IPS DF 4.7 (cell line): ENCODE measurements around the gene ZNF22.
"Not testable (repeated sequence)": the region's sequence is repeated elsewhere in the genome, so short reads cannot be mapped to it uniquely, and the experiment has no call there.

Source experiments
- DNase-seq: peaks from one replicate; pipeline ENCODE4 v3.0.0-alpha.2; 2013; ENCODE audit warnings: low spot score; ENCODE audit errors: extremely low read depth

ZNF22 gene

DNA sequence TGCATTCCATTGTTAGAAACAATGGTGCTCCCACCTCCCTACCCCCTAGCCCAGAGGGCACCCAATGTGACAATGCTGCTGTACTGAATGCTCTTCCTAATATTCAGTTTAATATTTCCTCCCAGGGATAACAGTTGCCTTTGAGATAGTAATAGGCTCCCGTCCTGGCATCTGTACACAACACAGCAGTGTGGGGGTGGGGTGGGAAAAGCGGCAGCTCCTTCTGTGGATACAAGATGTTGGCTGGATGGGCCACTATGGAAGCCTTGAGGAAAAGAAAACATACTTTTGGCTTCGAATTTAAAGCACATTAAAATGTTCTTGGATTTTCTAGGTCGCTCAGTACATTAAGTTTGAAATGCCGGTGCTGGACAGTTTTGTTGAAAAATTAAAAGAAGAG is 9.2 kb upstream of the ZNF22 start:
- DNase-seq: no peak

DNA sequence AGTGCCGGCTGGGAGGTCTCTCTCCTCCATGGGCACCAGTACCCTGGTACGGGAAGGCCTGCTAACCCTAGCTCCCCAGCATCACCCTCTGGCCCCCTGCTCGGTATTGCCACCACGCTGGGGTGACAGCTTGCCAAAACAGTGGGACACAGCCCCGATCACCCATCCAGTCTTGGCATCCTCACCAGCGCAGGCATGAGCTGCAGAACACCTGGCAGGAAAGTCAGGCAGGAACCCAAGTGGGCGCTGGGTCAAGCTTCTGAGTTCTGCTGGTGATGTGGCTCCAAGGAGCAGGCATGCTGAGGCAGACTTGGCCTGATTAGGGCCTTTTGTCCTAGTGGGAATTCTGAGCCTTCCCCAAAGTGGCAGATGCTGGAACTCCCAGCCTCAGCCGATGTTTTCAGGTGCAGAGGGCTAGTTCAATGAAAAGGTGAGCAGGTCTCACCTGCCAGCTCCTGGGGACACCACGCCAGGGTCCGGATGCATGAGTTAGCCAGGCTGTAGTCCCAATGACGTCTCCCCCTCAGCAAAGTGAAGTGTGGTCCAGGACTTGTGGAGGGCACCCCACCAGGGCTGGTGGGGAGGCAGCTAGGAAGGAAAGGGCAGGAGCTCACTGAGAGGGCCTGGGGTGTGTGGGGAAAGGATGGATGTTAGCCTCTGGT is 8.5 kb upstream of the ZNF22 start:
- DNase-seq: no peak

DNA sequence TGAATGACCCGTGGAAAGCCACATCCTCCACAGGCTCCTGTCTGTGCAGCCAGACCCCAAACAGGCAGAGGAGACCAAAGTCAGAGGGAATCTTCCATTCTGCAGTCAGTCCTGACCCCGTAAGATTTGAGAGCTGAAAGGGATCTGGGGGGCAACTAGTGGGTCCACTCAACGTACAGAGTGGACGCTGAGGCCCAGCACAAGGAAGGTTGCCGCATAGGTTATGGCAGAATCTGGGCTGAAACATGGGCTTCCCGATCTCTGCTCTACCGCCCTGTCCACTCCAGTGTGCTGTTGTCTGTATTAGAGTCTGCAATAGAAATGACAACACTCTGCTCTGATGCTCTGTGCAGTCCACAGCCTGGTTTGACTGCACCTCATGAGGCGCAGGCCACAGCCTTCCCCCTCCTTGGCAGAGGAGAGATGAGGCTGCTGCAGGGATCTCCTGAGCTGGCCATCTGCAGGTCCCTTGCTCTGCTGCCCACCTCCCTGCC is 7.9 kb upstream of the ZNF22 start:
- DNase-seq: no peak

DNA sequence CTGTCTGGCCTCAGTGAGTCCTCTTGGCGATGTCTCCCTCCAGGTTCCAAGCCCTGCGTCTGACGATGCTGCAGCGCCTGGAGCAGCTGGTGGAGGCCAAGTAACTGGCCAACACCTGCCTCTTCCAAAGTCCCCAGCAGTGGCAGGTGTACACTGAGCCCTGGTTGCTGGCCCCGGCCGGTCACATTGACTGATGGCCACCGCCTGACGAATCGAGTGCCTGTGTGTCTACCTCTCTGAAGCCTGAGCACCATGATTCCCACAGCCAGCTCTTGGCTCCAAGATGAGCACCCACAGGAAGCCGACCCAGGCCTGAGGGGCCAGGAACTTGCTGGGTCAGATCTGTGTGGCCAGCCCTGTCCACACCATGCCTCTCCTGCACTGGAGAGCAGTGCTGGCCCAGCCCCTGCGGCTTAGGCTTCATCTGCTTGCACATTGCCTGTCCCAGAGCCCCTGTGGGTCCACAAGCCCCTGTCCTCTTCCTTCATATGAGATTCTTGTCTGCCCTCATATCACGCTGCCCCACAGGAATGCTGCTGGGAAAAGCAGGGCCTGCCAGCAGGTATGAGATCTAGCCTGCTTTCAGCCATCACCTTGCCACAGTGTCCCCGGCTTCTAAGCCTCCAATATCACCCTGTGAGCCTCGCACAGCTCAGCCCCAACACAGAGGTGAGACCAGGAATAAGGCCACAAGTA is 7.3 kb upstream of the ZNF22 start:
- DNase-seq: no peak

DNA sequence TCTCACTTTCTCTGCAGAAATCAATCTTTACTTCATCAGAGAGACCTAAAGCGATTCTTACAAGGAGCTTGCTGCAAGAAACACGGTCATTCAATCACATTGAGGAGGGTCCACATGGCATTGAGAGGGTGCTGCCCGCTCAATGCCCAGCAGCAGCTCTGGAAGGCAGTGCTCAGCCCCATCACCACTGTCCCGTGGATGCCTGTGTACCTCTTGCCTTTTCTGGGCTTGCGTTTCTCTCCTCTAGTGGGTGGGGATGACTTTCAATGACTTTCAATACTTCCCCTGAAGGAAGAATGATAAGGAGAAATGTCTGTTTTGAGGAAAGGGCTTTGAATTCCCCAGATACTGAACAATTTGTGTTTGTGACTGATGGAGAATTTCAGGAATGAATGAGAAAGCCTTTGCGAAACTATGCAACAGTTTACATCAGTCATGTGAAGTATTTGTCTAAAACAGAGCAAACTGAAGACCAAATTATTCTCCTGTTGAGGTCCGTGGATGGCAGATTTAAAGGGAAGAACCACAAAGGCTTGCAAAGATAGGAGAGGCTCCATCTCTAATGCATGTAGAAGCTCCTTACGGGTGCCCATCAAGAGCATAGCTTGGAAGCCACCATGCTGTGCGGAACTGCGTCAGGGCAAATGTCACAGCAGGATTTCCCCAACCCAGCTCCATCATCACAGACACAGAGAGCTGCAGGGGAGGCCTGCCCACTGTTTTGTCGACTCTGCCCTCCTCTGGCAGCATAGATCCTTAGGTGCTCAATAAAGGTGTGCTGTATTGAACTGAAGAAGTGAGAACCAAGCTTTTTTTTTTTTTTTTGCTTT is 6.6 kb upstream of the ZNF22 start:
- no peak for DNase-seq

DNA sequence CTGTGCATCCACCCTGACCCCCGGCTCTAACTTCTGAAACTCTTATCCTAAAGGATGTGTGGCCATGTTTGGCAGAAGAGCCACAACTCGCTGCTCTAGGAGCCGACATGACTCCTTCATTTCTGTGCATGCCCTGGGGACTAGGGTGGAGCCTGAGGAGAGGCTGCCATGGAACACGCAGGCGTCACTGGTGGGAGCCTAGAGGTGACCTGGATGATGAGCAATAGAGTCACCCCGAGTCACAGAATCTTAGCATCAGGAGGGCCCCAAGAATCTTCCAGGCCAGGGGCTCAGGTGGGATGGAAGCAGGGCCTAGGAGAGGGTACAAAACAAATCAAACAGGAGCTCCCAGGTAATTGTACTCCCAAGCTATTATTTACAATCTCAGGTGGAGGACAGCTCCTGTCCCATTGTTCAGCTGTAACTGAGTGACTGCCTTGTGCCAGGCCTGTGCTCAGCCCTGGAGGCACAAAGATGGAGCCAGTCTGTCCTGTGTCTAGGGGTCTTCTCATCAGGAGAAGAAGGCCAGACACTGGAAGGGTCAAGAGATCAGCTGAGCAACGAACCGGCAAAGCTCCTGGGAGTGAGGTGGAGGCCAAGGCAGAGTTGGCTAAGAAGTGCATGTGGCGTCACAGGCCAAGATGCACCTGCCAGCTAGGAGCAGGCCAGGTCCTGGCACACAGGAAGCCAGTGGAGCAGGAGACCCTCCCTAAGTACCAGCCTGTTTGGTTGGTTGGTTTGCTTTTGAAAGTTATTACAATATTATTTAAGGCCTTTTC is 5.8 kb upstream of the ZNF22 start:
- no peak for DNase-seq

DNA sequence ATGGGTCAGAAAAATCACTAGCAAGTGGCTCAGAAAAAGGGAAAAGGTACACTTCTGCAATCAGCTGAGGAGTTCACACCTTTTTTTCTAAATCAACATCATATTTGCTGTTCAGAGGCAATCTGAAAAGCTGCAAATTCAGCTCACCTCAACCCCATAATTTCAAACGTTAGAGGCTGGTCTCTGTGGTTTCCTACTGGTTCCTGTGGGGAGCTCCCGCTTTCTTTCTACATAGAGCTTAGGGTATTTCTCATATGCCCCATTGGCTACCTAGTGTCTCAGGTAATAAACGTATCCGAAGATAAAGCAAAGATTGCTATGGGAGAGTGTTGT is 5.2 kb upstream of the ZNF22 start:
- DNase-seq: no peak

DNA sequence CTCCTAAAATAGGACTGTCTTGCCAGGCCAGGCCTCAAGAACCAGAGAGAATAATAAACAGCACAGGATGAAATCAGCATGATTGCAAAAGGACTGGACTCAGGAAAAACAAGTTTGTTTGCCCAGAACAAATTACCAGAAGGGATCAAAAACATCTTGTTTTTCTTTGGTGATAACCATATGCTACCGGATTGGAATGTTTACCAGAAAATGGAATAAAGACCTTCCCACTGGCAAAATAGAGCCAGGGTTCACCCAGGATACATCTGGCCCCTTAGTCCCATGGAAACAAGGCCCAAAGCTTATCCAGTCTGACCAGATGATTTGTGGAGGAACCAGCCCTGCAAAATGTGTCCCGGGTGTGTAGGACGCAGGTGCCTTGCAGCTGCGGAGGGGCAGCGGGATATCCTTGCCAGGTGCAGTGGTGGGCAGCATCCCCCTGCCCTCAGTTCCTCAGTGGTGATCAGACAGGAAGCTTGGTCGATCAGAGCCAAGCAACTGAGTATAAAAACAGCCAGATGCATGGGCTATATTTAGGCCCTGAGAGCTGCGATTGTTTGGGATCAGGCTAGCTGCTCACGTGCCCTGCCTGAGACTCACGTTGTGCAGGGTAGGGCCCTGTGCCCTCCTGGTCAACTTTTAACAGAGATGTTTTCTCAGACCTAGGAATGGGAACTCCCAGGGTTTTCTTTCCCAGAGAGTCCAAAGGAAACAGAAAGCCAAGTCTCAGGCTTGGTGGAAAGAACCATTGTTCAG is 4.6 kb upstream of the ZNF22 start:
- DNase-seq: no peak

DNA sequence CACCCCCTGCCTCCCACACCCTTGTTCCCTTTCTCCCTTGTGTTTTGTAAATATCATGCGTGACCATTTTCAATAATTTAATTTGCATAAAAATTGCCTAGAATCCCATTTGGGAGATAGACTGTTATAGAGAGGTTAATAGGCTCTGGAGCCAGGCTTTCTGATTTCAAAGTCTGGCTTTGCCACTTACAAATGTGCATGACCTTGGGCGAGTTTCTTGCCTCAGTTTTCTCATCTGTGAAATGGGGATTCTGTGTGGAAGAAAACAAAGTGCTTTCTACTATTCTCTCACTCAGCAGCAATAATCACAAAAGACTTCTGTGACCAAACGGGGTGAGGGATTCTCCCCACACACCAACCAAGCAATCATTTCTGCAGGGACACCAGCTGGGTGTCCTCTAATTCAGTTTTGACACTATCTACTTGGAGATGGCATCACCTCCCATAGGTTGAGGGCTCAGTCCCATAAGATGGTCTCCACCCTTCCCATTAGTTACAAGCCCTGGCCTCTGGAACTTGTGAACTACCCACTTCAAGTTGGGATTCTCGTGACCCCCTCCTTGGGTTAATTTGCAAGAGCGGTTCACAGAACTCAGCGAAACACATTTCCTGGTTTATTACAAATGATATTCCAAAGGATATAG is 3.5 kb upstream of the ZNF22 start:
- DNase-seq: no peak

DNA sequence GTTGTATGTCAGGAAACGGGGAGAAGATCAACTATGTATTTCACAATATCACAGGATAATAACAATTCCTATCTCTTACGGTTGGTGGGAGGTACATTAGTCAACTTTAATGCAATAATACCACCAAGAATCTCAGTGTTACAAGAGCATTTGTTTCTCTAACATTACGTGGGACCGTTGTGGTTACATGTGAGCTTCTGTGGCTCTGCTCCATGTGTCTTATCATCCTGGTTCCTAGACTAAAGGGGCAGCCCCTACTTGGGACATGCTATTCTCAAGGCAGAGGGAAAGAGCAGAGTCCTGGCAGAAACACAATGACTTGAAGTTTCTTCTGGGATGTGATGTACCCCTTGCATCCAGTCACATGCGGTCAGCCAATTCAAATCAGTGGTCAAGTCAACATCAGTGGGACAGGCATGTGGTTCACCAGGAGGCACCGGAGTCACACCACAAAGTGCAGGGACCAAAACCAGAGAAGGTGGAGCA is 2.5 kb upstream of the ZNF22 start:
- DNase-seq: no peak

DNA sequence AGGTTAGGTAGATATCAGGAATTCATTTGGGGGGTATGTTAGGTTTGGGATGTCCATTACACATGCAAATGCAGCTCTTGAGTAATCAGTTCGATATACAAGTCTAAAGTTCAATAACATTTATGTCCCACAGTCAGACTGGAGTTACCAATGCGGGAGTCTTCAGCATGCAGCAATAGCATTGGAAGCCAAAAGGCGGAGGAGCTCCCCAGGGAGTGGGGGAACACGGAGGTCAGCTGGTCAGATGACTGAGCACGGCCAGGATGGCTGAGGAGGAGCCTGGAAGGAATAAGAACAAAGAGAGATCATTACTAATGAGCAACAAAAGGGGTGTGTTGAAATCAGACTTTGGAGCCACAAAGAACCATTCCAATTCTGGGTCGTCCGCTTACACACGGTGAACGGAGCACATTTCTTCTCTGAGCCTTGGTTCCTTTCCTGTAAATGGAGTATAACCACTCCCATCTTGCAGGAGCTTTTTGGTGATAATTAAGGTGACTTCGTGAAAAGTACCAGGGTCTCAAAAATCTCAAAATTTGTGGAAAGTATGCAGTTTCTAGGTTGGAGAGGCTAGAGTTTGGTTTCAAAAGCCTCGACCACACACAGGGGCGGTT is 478 bp upstream of the ZNF22 start:
- no peak for DNase-seq

DNA sequence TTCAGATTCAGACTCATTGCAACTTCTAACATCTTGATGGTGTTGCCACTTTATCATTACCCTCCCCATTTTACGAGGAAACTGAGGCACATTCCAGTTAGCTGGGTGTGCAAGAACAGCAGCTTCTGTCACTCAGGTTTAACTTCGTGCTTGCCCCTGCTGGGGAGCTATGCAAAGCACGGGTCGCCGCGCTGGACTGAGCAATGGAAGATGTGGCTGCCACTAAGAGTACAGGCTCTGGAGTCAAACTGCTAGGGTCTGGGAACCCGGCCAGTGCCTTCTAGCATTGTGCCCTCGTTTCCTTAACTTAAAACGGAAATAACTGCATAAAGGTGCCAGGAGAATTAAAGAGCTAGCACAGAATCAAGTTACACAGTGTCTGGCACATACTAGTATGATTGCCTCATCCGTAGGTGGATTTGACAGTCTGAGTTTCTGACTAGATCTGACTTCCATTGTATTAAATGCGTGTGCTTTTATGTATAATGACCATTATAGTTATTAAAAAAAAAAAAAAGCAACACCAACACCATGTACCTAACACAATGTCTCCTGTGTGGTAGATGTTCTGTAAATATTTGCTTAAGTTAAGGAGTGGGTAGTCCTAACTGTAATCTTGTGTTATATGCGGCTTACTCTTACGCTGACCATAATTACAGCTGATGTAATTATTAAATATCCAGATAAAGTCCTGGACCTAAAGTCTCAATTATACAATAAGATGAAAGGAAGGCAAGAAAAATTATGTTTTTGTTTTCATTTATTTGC is 842 bp downstream of the ZNF22 start:
- DNase-seq: no peak

DNA sequence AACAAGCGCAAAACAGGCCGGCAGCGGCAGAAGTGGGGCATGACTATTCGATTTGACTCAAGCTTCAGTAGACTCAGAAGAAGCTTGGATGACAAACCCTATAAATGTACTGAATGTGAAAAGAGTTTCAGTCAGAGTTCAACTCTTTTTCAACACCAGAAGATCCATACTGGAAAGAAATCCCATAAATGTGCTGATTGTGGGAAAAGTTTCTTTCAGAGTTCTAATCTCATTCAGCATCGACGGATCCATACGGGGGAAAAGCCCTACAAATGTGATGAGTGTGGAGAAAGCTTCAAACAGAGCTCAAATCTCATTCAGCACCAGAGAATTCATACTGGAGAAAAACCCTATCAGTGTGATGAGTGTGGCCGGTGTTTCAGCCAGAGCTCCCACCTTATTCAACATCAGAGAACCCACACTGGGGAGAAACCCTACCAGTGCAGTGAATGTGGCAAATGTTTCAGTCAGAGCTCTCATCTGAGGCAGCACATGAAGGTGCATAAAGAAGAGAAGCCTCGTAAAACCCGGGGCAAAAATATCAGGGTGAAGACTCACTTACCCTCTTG is 2.8 kb downstream of the ZNF22 start:
- no peak for DNase-seq

DNA sequence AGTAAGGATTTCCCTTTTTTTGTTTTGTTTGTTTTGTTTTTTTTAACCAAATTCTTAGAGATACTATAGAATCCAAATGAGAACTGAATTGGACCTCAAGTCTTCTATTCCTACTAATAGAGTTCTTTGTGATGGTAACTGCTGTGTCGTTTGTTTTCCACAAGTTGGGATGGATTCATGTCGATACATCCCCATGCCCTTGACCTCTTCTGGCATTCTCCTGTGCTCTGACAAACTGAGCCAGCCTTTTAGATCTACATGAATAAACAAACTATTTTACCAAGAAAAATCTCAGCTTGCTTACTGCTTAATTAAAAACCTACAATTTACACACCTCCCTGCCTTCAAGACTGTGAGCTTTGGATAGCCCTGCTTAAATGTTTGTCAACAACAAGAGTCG is 3.9 kb downstream of the ZNF22 start:
- no peak for DNase-seq

DNA sequence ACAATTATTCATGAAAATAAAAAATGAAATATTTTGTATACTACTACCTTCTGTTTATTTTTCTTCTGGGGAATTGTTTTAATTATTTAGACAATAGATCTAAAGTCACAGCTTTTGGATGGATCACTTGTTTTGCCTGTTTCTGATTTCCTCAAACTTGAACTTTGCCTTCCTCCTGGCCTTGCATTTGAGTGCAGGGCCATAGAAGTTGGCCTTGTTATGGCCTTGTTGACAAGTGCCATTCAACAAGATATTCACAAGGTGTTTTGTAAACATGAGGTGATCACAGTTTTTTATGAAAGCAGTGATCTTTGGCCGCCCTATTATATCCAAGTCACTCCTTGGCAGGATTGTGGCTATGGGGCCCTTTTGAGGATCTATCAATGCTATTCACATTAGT is 4.6 kb downstream of the ZNF22 start:
- no peak for DNase-seq

DNA sequence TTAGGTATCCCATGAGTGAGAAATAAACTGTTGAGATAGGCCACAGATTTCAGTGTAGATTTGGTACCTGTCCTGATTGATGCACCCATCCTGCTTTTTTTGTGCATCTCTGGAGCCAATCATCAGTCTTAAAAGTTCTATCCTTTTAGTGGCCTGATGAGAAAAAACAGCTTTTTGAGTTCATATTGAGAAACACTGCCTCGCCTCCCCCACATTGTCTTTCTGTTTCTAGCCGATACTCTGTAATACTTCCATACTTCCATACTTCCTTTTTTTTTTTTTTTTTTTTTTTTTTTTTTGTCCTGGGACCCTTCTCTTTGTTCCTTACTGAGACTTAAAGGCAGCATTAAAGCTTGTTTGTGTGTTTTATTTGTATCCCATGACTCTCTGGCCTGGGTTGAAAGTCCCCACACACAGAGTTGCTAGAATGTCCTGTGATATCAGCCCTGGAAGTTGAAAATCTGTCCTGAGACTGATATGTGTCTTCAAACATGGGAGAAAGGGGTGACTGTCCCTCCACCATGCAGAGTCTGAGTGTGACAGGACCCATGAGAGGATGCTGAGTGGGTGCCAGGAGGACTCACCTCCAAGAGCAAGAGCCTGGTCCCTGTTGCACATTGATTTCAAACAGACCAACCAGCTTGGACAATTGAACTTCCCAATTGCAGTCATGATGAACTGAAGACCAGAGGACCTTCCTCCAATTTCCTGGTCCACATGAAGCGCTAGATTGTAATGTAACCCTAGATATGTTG is 5.7 kb downstream of the ZNF22 start:
- no peak for DNase-seq

DNA sequence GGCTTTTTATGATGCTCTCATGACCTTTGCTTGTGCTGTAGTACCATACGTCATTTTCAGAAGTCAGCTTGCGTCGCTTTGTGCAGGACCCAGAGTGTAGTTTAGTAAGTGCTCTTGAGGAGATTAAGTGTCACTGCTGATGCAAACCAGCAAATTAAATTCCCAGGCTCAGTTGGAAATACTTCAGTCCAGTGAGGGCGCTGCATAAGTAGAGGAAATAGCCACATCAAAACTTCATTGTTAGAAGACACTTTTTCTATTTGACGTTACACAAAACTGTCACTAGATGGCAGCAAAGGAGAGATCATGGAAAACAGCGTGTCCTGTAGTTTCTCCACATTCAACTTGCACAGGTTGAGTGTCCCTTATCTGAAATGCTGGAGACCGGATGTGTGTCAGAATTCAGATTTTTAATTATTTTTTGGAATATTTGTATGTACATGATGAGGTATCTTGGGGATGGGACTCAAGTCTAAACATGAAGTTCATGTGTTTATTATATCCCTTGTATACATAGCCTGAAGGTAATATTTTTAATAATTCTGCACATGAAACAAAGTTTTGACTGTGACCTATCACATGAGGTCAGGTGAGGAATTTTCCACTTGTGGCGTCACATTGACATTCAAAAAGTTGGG is 7.9 kb downstream of the ZNF22 start:
- DNase-seq: no peak

DNA sequence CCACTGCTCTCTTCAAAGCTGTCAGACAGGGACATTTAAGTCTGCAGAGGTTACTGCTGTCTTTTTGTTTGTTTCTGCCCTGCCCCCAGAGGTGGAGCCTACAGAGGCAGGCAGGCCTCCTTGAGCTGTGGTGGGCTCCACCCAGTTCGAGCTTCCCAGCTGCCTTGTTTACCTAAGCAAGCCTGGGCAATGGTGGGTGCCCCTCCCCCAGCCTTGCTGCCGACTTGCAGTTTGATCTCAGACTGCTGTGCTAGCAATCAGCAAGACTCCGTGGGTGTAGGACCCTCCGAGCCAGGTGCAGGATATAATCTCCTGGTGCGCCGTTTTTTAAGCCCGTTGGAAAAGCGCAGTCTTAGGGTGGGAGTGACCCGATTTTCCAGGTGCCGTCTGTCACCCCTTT is 13.8 kb downstream of the ZNF22 start:
- not testable (repeated sequence) for DNase-seq
